Central memory CD8-positive, alpha-beta T cell (primary cell): Measurements from ENCODE around the gene SCAPER.
"Not testable (repeated sequence)": the region's sequence is repeated elsewhere in the genome, so short reads cannot be mapped to it uniquely, and the experiment has no call there.

Experiments used
- ATAC-seq: fragments of 150-1000 bp; cut with Tn5 transposase; replicated peaks from 2 replicates; pipeline ENCODE4 v1.10.0; 2022; ENCODE audit warnings: mild to moderate bottlenecking, moderate FRiP score, moderate number of reproducible peaks; ENCODE audit not compliant: poor library complexity, severe bottlenecking; ENCODE audit errors: extremely low read depth
- DNase-seq, 2 donors: peaks; one replicate each; pipeline ENCODE4 v3.0.0; 2021; ENCODE audit warnings: low spot score in 2 of 2
- H3K27ac Mint-ChIP-seq: one replicate; pipeline ENCODE4 v1.8.0; 2022; ENCODE audit warnings: low read depth, mild to moderate bottlenecking, moderate library complexity, mixed read lengths
- H3K27me3 Mint-ChIP-seq: one replicate; pipeline ENCODE4 v1.8.0; 2022; ENCODE audit warnings: mixed read lengths
- H3K36me3 Mint-ChIP-seq: one replicate; pipeline ENCODE4 v1.8.0; 2022; ENCODE audit warnings: mild to moderate bottlenecking, moderate library complexity, mixed read lengths; ENCODE audit not compliant: insufficient read depth
- H3K4me1 Mint-ChIP-seq: one replicate; pipeline ENCODE4 v1.8.0; 2022; ENCODE audit warnings: mixed read lengths
- H3K4me3 Mint-ChIP-seq: one replicate; pipeline ENCODE4 v1.8.0; 2022; ENCODE audit warnings: mild to moderate bottlenecking, moderate library complexity, mixed read lengths
- H3K9me3 Mint-ChIP-seq: one replicate; pipeline ENCODE4 v1.8.0; 2022; ENCODE audit warnings: mixed read lengths

Gene SCAPER

DNA sequence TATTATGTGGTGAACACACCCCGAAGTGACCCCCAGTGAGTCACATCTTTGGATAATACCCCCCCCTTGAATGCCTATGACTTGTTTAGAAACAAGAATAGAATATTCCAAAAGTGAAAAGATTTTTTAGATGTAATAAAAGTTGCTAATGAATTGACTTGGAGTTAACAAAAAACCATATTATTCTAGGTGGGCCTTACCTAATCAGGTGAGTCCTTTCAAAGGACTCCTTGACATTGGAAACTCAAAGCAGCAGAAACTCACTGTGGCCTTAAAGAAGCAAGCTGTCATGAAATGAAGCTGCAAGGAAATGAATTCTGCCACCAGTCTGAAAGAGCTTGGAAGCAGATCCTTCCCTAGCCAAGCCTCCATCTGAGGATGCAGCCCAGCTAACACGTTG is 579.4 kb downstream of the SCAPER start:
- no peaks in the 10 kb centered on the region for H3K36me3 Mint-ChIP-seq
- no peak for DNase-seq
- ATAC-seq, result no peak
- H3K4me1 Mint-ChIP-seq, result no peaks in the 10 kb centered on the region
- no peak overlapping the region for H3K4me3 Mint-ChIP-seq
- H3K27ac Mint-ChIP-seq, result no peak overlapping the region
- H3K9me3 Mint-ChIP-seq, result no peaks in the 10 kb centered on the region
- H3K27me3 Mint-ChIP-seq, result peaks cover 79% of the 10 kb centered on the region

DNA sequence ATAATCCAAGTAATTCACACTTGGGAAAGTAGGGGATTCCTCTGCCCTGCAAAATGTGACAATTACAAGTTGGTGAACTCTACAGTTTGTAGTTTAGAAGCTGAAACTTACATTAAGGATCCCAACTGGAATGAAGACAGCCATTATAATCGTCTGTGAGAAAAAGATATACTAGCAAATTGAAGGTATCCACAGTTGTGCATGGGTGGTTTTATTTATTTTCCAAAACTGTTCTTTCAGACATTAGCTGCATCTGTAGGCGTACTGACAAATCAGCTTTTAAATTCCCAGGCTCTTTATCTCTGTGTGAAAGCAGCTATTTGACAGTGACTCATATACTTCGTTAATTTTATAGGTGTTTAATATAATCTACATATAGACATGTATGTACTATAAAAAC is 581.1 kb downstream of the SCAPER start:
- no peaks in the 10 kb centered on the region for H3K4me1 Mint-ChIP-seq
- peaks cover 79% of the 10 kb centered on the region for H3K27me3 Mint-ChIP-seq
- DNase-seq, result no peak
- H3K27ac Mint-ChIP-seq, result no peak overlapping the region
- H3K4me3 Mint-ChIP-seq, result no peak overlapping the region
- H3K9me3 Mint-ChIP-seq, result no peaks in the 10 kb centered on the region
- no peaks in the 10 kb centered on the region for H3K36me3 Mint-ChIP-seq
- ATAC-seq, result no peak

DNA sequence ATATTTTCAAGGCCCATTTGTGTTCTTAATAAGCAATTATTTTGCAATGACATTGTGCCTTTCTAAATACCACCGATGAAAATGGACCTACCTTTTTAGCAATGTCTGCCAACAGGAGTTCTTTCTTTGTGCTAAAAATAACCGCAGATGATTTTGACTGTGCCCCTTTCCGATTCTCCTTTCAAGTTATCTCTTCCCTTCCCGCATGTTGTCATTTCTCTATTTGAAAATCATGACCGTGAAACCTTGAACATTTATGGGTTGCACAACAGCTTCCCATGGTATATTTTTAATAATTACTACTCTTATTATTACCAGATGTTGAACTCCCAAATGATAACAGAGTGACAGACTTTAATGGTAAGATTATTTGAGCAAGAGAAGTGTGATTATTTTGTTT is 583.5 kb downstream of the SCAPER start:
- Mint-ChIP-seq H3K4me1 (no peaks in the 10 kb centered on the region), H3K27ac (no peak overlapping the region), H3K9me3 (no peaks in the 10 kb centered on the region), H3K27me3 (peaks cover 61% of the 10 kb centered on the region), H3K36me3 (no peaks in the 10 kb centered on the region), H3K4me3 (no peak overlapping the region)
- DNase-seq (no peak), ATAC-seq (no peak)

DNA sequence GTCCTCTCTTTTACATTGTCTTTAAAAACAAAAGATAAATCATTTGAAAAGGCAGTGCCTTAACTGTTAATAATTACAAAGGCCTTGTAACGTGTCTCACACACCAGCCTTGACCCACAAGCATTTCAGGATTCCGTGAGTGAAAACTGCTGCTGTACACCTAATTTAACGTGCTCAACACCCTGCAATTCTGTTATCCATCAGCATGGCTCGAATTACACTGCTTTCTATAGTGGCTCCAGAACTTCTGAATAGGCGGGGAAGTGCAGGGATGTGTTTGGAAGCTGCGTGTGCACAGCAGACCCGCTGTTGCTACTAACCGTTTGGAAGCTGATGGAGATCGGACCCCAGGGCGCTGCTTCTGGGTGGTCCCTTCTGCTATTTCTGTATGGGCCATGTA is 584.0 kb downstream of the SCAPER start:
- Mint-ChIP-seq H3K4me1 (no peaks in the 10 kb centered on the region), H3K36me3 (no peaks in the 10 kb centered on the region), H3K4me3 (no peak overlapping the region), H3K27ac (no peak overlapping the region), H3K27me3 (peaks cover 57% of the 10 kb centered on the region), H3K9me3 (no peaks in the 10 kb centered on the region)
- ATAC-seq, result no peak
- no peak for DNase-seq

DNA sequence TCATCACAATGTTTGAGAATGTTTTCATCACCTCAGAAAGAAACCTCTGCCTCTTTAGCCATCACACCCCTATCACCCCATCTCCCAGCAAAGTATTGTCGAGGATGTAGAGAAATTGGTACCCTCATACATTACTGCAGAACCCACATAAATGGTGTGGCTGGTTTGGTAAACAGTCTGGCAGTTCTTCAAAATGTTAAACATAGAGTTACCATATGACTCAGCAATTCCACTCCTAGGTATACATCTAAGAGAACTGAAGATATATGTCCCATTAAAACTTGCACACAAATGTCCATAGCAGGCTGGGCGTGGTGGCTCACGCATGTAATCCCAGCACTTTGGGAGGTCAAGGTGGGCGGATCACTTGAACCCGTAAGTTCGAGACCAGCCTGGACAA is 585.1 kb downstream of the SCAPER start:
- Mint-ChIP-seq H3K36me3 (no peaks in the 10 kb centered on the region), H3K27me3 (peaks cover 46% of the 10 kb centered on the region), H3K4me1 (no peaks in the 10 kb centered on the region), H3K27ac (no peak overlapping the region), H3K4me3 (no peak overlapping the region), H3K9me3 (no peaks in the 10 kb centered on the region)
- no peak for DNase-seq
- ATAC-seq, result no peak

DNA sequence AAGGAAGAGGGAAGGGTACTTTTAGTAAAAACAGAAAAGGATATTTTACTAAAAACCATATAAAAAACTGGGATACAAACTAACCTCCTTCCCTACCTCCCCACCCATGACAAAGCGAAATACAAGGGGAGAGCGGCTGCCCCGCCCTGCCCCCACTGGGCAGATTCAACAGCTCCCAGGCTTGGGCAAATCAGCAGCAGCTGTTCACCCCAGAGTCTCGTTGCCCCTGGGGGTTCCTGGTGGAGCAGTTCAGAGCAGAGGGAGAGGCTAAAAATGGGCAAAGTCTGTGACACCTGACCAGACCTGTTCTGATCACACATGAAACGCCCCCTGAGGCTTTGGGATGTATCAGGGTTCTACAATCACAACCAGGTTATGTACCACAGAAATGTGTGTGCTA is 591.4 kb downstream of the SCAPER start:
- DNase-seq (no peak), ATAC-seq (no peak)
- Mint-ChIP-seq H3K27ac (no peak overlapping the region), H3K9me3 (no peaks in the 10 kb centered on the region), H3K4me1 (peaks cover 33% of the 10 kb centered on the region), H3K36me3 (peaks cover 11% of the 10 kb centered on the region), H3K4me3 (no peak overlapping the region), H3K27me3 (no peaks in the 10 kb centered on the region)

DNA sequence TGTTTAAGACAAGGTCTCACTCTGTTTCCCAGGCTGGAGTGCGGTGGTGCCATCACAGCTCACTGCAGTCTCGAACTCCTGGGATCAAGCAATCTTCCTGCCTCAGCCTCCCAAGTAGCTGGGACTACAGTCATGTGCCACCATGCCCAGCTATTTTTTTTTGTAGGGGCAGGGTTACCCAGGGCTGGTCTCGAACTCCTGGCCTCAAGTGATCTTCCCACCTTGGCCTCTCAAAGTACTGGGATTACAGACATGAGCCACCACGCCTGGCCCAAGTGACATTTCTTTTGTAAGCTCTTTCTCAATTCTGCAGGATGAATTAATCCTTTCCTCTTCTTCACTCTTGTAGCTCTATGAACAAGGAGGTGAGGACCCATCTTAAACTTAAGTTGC is 592.0 kb downstream of the SCAPER start:
- Mint-ChIP-seq H3K36me3 (peaks cover 11% of the 10 kb centered on the region), H3K4me1 (peaks cover 38% of the 10 kb centered on the region), H3K4me3 (peak overlapping the region; percentile 83)
- H3K9me3 Mint-ChIP-seq, H3K27ac Mint-ChIP-seq, H3K27me3 Mint-ChIP-seq, ATAC-seq, DNase-seq: not testable (repeated sequence)

DNA sequence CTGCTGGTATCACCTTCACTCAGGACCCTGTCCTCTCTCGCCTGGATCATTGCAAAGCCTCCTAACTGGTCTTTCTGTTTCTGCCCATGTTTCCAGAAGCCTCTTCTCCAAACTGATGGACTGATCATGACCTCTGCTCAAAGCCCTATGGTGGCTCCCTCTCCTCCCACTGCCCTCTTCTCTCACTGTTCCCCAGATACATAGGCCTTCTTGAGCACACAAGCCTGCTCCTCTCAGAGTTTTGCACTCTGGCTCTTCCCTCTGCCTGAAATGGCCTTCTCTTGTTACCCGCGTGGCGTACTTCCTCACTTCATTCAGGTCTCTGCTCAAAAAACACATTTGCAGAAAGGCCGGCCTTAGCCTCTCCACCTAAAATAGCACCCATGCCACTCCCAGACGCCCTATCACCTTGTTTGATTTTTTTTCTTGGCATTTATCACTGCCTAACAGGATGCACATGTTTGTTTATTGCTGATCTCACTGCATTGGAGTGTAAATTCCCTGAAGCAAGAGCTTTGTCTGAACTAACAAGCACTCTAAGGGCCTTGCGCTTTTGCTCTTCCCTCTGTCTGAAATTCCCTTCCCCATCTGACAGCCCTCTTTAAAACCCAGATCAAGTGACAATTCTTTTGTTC is 592.5 kb downstream of the SCAPER start:
- peaks cover 11% of the 10 kb centered on the region for H3K36me3 Mint-ChIP-seq
- H3K4me3 Mint-ChIP-seq, result peak overlapping the region; percentile 83
- H3K27ac Mint-ChIP-seq, result peak overlapping the region; percentile 90
- H3K4me1 Mint-ChIP-seq, result peaks cover 40% of the 10 kb centered on the region
- H3K27me3 Mint-ChIP-seq, result no peaks in the 10 kb centered on the region
- no peak for DNase-seq
- no peak for ATAC-seq
- H3K9me3 Mint-ChIP-seq, result no peaks in the 10 kb centered on the region

DNA sequence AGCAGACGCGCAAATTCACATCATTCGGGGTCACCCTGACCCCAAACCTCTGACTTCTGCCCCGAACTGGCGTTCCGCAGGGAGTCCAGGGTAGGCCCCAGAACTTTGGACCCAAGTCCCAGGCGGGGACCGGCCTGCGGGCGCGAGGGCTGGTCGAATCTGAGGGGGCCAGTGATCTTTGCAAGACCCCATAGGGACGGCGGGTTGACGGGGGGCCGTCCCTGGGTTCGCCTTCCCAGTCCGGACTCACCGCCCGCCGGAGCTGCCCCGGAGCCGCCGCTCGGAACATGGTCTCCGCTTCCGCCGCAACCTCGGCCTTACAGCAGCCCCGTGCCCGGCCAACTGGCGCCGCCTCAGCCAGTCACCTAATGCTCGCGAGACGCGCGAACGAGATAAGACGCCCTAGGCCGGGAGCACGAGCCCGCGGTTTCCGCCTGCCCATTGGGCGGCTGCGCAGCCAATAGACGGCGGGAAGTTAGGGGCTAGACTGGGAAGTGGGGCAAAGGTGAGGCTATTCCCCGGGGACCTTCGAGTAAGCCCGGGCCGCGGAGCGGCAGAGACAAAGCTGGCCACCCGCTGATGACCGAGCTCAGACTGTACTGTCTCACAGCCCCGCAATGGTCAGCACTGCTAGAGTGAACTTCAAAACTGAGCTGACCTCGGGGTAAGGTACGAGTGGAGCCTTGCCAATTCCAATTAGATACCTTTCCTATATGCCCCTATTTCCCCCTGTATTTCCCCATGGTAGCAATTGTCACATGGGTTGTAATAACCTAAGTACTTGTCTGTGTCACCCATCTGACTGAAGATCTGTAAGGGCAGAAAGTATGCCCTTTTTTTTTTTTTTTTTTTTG is 593.8 kb downstream of the SCAPER start, which contains the start of gene ETFA:
Gene ETFA (minus strand): TSS at position 370 of the 854 bp plus-strand sequence. CDS start 81 bp downstream, at position 289.
- peak within 1 kb of the TSS; percentile 90 for H3K27ac Mint-ChIP-seq
- H3K4me3 Mint-ChIP-seq, result peak within 1 kb of the TSS; percentile 83
- H3K4me1 Mint-ChIP-seq, result peaks cover 40% of the 10 kb centered on the region
- ATAC-seq, result peak; percentile 94
- peak; percentile 63 to 73 for DNase-seq
- peaks cover 11% of the 10 kb centered on the region for H3K36me3 Mint-ChIP-seq
- H3K27me3 Mint-ChIP-seq, result no peaks in the 10 kb centered on the region
- no peaks in the 10 kb centered on the region for H3K9me3 Mint-ChIP-seq

DNA sequence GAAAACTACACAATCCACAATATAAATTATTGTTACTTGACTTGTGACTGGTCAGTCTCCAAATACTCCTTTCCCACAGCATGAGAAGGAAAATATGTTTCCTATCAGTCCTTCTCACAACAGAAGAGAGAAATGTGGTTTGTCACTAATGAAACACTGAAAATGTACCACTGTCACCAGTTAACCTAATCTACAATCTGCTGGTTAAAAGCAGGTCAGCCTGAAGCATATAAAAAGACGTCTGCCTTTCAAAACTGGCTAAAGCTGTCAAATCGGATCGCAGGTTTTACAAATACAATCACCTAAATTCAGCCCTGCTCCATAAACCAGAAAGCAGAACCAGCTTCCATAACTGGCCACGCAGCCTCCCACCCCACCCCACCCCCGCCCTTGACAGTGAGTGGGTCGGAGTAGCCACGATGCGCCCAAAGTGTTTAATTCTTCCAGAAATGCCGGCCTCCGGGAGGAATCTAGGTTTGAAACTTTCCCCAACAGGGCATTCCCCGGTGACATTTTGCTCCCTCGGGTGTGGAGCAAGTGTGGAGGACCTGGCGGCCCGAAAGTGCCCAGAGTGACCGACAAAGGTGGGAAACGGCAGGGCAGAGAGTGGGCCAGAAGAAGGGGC is 594.6 kb downstream of the SCAPER start:
- no peaks in the 10 kb centered on the region for H3K9me3 Mint-ChIP-seq
- DNase-seq (no peak), ATAC-seq (peak; percentile 17)
- peaks cover 40% of the 10 kb centered on the region for H3K4me1 Mint-ChIP-seq
- peaks cover 11% of the 10 kb centered on the region for H3K36me3 Mint-ChIP-seq
- no peaks in the 10 kb centered on the region for H3K27me3 Mint-ChIP-seq
- peak overlapping the region; percentile 83 for H3K4me3 Mint-ChIP-seq
- H3K27ac Mint-ChIP-seq, result peak overlapping the region; percentile 90

DNA sequence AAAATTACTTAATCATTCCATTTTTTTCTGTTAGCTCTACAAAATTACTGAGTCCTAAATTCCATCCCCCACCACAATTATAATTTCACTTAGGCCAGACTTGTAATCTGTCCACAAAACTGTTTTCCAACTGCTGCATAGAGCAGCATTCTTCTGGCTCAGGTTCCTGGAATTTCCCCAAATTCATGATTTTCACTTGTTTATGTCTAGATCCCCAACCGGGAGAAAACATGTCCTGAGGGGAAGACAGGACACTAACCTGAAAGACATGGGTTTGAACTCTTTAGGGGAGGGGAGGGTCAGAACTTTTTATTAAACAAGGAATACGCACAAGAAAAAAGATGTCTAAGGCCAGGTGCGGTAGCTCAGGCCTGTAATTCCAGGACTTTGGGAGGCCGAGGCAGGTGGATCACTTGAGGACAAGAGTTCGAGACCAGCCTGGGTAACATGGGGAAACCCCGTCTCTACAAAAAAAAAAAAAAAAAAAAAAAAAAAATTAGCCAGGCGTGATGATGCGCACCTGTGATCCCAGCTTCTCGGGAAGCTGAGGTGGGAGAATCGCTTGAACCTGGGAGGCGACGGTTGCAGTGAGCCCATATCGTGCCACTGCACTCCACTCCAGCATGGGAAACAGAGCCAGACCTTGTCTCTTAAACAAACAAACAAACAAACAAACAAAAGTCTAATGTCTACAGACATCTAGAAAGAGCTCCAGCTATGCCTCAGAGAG is 595.4 kb downstream of the SCAPER start:
- no peak for DNase-seq
- ATAC-seq, result no peak
- peak overlapping the region; percentile 83 for H3K4me3 Mint-ChIP-seq
- H3K27me3 Mint-ChIP-seq, result no peaks in the 10 kb centered on the region
- H3K4me1 Mint-ChIP-seq, result peaks cover 46% of the 10 kb centered on the region
- H3K9me3 Mint-ChIP-seq, result no peaks in the 10 kb centered on the region
- peaks cover 11% of the 10 kb centered on the region for H3K36me3 Mint-ChIP-seq
- H3K27ac Mint-ChIP-seq, result peak overlapping the region; percentile 90

DNA sequence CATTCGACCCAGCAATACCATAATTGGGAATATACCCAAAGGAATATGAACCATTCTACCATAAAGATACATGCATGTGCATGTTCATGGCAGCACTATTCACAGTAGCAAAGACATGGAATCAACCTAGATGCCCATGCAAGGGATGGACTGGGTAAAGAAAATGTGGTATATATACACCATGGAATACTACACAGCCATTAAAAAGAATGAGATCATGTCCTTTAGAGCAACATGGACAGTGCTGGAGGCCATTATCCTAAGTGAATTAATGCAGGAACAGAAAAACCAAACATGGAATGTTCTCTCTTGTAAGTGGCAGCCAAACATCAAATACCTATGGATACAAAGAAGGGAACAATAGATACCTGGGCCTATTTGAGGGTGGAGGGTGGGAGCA is 601.2 kb downstream of the SCAPER start:
- ATAC-seq (no peak), DNase-seq (no peak)
- H3K27ac Mint-ChIP-seq, result no peak overlapping the region
- peaks cover 24% of the 10 kb centered on the region for H3K4me1 Mint-ChIP-seq
- no peaks in the 10 kb centered on the region for H3K36me3 Mint-ChIP-seq
- H3K4me3 Mint-ChIP-seq, result no peak overlapping the region
- H3K27me3 Mint-ChIP-seq, result no peaks in the 10 kb centered on the region
- no peaks in the 10 kb centered on the region for H3K9me3 Mint-ChIP-seq
